ENCODE data around the gene BSN. TPM values are rescaled to one million over a fixed set of nuclear protein-coding genes. Genes with fewer than 3 reads are reported as not detected.

The BSN gene
- total and polyA plus RNA-seq, 11 donors: 0.12 to 1.6 (median 0.75) TPM

DNA sequence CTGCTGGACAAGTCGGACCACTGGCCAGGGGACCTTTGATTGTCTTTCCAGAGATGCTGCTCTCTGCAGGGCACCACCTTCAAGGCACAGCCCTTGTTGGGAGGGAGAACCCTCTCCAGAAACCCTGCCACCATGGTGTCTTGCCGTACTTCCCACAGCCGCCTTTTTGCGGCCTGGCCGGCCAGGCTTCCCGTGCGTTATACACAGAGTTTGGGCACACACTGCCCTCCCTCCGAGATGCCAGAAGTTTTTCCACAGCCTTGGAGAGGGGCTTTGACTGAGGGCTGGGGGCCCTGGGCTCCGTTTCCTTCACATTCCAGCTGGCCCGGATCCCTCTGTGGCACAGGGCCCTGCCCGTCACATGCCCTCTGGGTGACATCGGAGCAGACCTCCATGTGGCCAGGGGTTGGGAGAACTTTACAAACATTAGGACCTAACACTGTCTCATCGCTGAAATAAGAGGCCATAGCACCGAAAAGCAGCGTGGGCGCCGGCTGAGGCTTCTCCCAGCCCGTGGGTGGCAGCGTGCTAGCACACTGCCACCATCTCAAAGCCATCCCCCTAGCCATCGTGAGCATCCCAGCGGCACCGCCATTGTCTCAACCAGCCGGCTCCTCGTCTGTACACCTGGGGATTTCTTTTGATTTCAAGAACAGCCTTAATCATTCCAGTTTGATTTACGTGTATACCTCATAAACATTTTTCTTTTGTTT lies 113.6 kb downstream of the BSN start:
- H3K9me3 ChIP-seq: no peaks in the 10 kb centered on the region
- H3K36me3 ChIP-seq: no peaks in the 10 kb centered on the region
- H3K4me3 ChIP-seq: no peak overlapping the region
- DNase-seq (no peak), ATAC-seq (no peak)
- TF ChIP-seq, protein P1, sequence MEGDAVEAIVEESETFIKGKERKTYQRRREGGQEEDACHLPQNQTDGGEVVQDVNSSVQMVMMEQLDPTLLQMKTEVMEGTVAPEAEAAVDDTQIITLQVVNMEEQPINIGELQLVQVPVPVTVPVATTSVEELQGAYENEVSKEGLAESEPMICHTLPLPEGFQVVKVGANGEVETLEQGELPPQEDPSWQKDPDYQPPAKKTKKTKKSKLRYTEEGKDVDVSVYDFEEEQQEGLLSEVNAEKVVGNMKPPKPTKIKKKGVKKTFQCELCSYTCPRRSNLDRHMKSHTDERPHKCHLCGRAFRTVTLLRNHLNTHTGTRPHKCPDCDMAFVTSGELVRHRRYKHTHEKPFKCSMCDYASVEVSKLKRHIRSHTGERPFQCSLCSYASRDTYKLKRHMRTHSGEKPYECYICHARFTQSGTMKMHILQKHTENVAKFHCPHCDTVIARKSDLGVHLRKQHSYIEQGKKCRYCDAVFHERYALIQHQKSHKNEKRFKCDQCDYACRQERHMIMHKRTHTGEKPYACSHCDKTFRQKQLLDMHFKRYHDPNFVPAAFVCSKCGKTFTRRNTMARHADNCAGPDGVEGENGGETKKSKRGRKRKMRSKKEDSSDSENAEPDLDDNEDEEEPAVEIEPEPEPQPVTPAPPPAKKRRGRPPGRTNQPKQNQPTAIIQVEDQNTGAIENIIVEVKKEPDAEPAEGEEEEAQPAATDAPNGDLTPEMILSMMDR (IDR thresholded peaks at IDR 0.05): no peak
- TF ChIP-seq POLR2A (IDR thresholded peaks at IDR 0.05): no peak
- H3K4me1 ChIP-seq: peaks cover 0 to 16% (median 0%) of the 10 kb centered on the region in 12 donors
- H3K27me3 ChIP-seq: no peaks in the 10 kb centered on the region
- intact Hi-C loops (cut with DNase I): no loop called here
- WGBS, 4 donors: 84 to 88% (median 87%) methylated on average over 25 of the region's 25 CpGs
- H3K27ac ChIP-seq: no peak overlapping the region

DNA sequence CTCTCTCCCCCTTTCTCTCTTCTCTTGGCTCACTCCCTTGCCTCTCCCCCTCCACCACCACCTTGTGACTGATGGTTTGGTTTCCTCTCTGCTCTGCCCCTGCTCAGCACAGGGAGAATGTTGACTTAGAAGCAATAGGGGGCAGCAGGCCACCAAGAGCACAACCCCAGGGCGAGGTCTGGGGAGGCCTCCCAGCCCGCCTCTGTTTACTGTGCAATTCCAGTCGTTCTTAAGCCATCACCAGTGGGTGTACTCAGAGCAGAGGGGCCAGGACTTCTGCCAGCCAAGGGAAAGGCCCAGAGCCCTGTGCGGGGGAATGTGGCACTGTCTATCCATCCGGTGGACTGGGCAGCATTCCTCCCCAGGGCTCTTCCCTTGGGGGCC lies 114.1 kb downstream of the BSN start:
- no peaks in the 10 kb centered on the region for H3K27me3 ChIP-seq
- 47 to 70% (median 61%) methylated on average over 5 of the region's 5 CpGs for WGBS, 4 donors
- no peak for DNase-seq
- H3K4me1 ChIP-seq: peaks cover 0 to 21% (median 4%) of the 10 kb centered on the region in 12 donors
- no peak for TF ChIP-seq POLR2A (IDR thresholded peaks at IDR 0.05)
- TF ChIP-seq, protein P1 (IDR thresholded peaks at IDR 0.05): no peak
- H3K27ac ChIP-seq: no peak overlapping the region
- H3K4me3 ChIP-seq: no peak overlapping the region
- intact Hi-C loops (cut with DNase I): no loop called here
- no peaks in the 10 kb centered on the region for H3K36me3 ChIP-seq
- H3K9me3 ChIP-seq: no peaks in the 10 kb centered on the region
- ATAC-seq: no peak

DNA sequence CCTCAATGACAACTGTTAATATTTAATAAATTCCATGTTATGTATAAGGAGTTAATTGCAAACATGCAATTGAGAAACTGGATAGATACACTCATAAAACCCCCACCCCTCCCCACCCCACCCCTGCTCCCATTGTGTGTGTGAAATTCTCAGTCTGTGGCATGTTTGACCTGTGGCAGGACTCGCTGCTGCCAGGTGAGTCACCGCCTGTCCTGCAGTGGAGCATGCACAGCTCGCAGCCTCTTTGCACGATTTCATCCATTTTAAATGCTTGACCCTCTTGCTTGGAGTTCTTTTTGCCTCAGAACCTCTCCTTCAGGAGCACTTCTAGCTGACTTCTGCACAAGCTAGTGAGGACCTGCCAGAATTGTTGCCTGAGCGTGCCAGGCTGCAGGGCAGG lies 114.6 kb downstream of the BSN start:
- H3K27ac ChIP-seq: no peak overlapping the region
- intact Hi-C loops (cut with DNase I): no loop called here
- no peaks in the 10 kb centered on the region for H3K27me3 ChIP-seq
- DNase-seq (no peak), ATAC-seq (no peak)
- WGBS, 4 donors: 79 to 95% (median 86%) methylated on average over 5 of the region's 5 CpGs
- H3K36me3 ChIP-seq: no peaks in the 10 kb centered on the region
- peaks cover 0 to 23% (median 6%) of the 10 kb centered on the region in 12 donors for H3K4me1 ChIP-seq
- H3K4me3 ChIP-seq: no peak overlapping the region
- no peaks in the 10 kb centered on the region for H3K9me3 ChIP-seq
- TF ChIP-seq, protein P1 (IDR thresholded peaks at IDR 0.05): no peak
- TF ChIP-seq POLR2A (IDR thresholded peaks at IDR 0.05): no peak

DNA sequence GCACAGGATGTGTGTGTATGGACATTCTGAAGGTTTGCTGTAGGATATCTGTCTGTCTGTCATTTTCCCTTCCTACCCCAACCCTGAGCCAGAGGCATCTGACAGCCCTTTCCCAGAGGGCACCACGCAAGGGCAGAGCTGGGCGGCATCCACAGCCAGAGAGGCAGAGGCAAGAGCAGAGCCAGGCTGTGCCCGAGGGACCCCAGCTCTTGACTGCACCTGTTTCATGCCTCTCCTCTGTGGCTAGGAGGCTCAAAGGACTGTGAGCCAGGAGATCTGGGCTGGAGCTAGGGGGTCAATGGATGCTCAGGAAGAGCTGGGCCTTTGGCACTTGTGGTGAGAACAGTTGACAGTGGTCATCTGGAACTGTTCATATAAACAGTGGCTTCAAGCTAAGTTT lies 115.1 kb downstream of the BSN start:
- H3K9me3 ChIP-seq: no peaks in the 10 kb centered on the region
- no peaks in the 10 kb centered on the region for H3K27me3 ChIP-seq
- DNase-seq (no peak), ATAC-seq (no peak)
- H3K36me3 ChIP-seq: no peaks in the 10 kb centered on the region
- no peak for TF ChIP-seq POLR2A (IDR thresholded peaks at IDR 0.05)
- TF ChIP-seq, protein P1 (IDR thresholded peaks at IDR 0.05): no peak
- no peak overlapping the region for H3K4me3 ChIP-seq
- H3K27ac ChIP-seq: no peak overlapping the region
- peaks cover 0 to 24% (median 6%) of the 10 kb centered on the region in 12 donors for H3K4me1 ChIP-seq
- intact Hi-C loops (cut with DNase I): no loop called here
- 75 to 91% (median 86%) methylated on average over 3 of the region's 3 CpGs for WGBS, 4 donors

Measured in heart left ventricle (tissue), 16 donors.